Activated CD4-positive, alpha-beta T cell treated with anti-CD3 and anti-CD28 coated beads, Interleukin-2, amount 50 U/mL, for 16 hours (primary cell): ENCODE measurements around the gene IL1A.

Source experiments
- DNase-seq: peaks from one replicate; pipeline ENCODE4 v3.0.0-alpha.2; 2020

IL1A gene

DNA sequence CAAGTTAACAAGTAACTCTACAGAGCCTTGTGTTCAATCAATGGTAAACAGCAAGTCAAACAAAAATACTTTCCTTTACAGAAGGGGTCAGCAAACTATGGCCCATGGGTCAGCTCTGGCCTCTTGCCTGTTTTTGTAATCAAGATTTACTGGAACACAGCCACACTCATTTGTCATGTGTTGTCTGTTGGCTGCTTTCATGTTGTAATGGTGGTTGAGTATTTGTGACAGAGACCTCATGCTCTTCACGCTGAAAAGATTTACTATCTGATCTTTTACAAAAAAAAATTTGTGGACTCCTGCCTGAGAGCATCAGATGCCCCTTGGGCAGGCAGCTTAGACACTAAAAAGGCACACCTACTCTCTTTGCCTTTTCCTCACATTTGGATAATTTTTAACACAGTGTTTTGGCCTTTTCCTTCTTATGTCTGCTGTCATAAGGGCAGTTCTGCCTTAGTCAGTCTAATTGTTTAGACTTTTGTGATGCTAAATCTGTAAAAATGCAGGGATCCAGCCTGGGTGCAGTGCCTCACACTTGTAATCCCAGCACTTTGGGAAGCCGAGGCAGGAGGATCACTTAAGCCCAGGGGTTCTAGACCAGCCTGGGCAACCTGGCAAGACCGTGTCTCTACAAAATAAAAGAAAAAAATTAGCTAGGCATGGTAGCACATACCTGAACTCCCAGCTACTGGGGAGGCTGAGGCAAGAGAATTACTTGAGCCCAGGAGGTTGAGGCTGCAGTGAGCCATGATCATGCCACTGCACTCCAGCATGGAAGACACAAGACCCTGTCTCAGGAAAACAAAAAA is 34.0 kb upstream of the IL1A start:
- DNase-seq: no peak

DNA sequence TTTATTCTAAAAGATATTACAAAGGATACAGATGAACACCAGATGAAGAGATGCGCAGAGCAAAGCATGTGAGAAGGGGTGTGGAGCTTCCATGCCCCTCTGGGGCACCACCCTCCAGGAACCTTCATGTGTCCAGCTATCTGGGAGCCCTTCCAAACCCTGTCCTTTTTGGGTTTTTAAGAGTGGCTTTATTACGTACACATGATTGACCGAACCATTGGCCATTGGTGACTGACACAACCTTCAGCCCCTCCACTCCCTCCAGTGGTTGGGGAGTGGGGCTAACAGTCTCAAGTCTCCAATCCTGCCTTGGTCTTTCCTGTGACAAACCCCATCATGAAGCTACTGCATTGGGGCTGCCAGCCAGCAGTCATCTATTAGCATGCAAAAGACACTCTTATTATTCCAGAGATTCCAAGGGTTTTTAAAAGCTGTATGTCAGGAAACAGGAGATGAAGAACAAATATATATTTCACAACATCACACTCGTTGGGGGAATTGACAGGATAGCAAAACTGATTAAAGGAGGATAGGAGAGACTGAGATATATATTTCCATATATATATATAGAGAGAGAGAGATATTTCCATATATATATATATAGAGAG is 32.9 kb upstream of the IL1A start:
- DNase-seq: no peak

DNA sequence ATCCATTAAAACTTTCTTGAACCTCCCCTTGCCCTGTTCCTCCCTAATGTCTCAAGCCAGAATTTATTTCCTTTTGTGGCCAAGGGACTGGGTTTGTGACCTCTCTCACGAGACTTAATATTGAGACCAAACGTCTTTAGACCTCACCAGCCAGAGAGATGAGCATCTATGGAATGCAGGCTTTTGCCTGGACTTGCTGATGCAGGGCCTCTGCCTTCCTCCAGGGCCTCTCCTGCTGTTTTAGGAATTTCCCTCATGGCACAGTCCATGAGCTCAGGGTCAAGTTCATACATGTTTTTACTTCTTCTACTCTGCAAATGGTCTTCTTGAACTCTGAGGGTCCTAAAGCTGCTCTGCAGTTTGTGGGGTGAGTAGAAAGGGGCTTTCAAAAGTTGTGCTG is 30.0 kb upstream of the IL1A start:
- DNase-seq: no peak

GRCh38 chr2:112813280-112813966 is 29.1 kb upstream of the IL1A start:
- DNase-seq: no peak

DNA sequence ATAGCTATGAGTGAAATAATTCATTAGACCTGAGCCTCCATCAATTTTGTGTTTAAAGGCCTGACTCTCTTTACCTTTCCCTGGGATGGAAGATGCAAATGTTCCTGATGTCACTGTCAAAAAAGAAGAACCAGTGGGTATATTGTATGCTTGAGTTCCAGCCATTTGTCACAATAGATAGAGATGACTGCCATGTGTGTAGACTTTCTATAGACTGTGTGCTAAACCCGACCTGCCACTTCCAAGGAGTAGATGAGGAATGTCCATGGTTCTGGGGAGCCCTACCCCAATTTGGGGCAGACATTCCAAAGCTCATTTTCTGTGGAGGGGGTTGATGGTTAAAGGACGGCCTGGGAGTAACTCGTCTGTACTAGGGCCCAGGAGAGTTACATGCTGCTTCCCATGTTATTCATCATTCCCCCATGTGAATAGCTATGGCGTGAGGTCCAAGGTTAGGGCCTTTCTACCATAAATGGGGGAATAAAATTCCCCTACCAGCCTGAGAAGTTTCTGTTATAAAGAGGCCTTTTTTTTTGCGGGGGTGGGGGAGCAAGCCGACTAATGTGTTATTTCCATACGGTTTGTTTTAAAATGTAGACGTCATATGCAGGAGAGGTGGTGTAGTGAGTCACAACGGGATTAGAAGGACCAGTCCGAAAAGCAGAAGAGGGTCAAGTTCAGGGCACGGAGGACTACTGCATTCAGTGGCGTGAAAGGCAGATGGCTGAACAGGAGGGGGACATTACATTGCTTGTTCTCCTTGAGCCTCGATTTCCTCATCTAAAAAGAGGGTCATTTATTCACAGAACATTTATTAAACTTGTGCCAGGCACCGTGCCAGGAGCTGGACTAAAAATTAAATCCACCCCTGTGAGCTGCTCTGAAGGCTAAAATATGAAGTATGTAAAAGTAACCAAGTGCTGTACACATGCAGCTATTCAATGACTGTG is 28.3 kb upstream of the IL1A start:
- no peak for DNase-seq

DNA sequence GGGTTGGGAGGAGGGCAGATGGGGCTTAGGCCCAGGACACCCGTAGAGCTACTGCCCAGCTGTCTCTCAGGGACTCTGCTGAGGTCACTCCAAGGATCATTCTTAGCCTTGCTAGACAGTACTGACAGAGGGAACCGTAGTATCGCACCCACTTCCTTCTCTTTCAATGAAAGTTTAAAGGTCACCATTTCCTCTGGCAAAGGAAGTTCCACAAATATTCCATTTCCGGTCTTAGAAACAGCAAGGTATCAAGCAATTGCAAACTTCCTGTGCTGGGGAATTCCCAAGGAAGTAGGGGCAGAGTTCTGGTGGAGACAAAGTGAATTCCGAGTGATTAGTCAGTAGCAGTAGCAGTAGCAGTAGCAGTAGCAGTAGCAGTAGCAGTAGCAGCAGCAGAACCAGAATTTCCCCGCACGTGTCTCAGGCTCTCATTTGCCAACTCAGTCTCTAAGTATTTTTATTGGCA is 27.6 kb upstream of the IL1A start:
- DNase-seq: peak; percentile 44

GRCh38 chr2:112811276-112811831 is 27.1 kb upstream of the IL1A start:
- no peak for DNase-seq

- DNase-seq: no peak
These were observed 24.8 kb upstream of the IL1A start for GRCh38 chr2:112809112-112809511.

GRCh38 chr2:112807233-112807807 is 23.0 kb upstream of the IL1A start:
- no peak for DNase-seq

DNA sequence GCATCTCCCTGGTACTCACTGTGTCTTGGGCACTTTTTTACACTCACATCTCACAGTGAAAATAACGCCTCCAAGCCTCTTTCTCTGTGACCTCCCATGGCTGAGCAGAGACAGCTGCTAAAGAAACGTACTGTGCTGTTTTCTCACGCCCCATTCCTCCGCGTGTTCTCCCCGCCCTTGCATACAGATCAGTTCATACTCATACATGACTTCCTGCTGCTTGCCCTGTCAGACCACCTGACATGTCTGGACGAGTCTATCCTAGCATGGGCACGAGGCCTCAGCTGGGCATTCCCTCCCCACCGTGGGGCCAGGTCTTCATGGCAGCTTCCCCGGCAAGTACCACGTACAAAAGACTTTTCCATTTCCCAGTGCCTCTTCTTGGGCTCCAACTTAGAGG is 21.2 kb upstream of the IL1A start:
- DNase-seq: no peak

DNA sequence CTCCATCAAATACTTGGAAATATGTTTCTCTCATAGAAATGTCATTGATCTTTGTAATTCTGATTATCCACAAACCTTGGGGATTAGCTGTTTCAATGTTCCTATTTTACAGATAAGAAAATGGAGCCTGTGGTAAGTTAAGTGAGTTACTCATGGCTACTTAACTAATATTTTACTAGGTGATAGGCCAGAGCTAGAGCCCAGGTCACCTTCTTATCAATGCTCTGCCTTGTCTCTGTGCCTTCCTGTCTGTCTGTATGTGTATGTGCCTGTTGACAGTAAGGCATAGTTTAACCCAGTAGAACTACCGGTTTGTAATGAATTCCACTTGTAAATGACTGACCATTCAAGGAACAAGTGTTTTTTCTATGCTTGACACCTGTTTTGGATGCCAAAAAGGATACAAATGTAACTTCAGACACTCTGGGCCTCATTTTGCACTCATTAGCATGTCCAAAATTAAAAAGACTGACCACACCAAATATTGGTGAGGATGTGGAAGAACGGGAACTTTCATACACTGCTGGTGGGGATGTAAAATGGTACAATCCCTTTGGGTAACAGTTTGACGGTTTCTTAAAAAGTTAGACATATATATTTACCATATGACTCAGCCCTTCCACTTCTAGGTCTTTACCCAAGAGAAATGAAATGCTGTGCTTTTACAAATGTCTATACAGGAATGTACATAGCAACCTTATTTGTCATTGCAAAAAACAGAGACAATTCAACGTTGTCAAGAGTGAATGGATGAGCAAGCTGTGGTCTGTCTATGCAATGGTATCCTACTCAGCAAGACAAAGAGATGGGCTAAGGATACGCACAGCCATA is 19.6 kb upstream of the IL1A start:
- peak; percentile 69 for DNase-seq

GRCh38 chr2:112800881-112801583 is 16.7 kb upstream of the IL1A start:
- no peak for DNase-seq

DNA sequence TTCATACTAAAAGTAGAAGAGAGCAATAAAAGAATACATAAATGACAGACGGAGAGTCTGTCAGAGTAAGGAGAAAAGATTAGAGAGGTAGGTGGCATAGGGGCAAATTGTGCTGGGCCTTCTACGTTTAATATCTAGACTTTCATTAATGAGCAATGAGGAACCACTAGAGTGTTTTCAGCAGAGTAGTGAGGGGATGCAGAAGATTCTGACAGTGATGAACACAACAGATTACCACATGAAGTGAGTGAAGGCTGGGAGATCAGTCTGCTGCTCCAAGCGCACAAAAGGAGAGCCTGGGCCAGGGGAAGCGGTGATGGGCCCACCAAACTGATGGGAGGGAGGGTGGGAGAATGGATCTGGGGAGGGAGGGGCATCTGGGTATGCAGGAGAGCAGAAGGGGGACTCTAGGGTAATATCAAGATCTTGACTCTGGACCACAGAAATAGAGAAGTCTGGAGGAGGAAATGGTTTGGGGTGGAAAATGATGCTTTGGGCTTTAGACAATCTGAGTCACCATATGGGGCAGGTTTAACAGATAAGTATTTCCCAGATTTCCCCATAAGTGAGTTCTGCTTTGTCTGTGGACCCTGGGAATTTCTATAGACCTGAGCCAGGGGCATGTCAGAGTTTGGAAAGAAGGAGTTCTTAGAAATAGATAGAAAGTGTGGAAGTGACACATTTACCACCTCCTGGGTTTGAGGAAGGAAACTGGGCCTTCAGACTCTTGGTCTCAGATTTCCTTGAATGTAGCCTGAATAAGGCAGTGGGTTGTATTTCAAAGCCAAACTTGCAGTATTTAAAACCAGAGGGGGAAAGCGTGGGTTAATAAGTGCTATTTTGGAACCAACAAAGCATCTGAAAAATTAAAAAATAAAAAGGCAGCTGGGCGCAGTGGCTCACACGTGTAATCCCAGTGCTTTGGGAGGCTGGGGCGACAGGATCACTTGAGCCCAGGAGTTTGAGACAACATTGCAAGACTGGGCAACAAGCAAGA is 15.0 kb upstream of the IL1A start:
- DNase-seq: peak; percentile 42

- no peak for DNase-seq
These were observed 12.2 kb upstream of the IL1A start for GRCh38 chr2:112796486-112796885.

GRCh38 chr2:112795774-112796173 is 11.5 kb upstream of the IL1A start:
- peak; percentile 29 for DNase-seq

DNA sequence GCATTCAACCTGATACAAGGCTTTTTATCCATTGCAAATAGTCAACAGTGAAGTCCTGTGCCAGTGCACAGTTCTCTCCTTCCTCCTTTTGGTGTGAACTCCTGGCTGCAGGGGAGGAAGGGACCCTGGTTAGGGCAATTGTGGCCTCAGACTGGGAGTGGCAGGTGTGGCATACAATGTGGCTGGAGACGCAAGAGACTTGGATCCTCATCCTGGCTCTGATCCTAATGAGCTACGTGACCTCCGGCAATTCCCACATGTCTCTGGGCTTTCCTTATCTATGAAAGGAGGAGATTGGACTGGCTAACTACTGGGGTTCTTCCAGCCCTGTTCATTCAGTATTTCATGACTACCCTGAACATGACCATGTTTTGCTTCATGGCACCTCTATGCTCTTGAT is 10.5 kb upstream of the IL1A start:
- DNase-seq: no peak

- peak; percentile 89 for DNase-seq
These were observed 9.9 kb upstream of the IL1A start for GRCh38 chr2:112794131-112794733.

DNA sequence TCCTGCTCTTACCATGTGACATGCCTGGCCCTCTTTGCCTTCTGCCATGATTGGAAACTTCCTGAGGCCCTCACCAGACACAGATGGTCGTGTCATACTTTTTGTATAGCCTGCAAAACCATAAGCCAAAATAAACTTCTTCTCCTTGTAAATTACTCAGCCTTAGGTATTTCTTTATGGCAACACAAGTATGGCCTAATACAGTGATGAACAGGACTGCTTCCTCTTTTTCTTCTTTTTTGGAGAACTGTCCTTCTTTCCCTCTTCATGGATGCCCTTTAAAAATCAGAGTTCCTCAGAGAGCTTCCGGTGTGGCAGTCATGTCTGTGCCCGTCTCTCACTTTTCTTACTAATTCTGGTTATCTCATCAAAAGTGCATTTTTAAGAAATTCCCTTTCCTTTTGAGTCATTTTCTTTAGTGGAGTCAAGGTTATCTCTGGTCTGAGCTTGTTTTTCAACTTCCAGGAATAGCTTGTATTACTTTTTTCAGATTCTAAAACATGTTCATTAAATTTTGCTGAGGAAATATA is 9.2 kb upstream of the IL1A start:
- DNase-seq: peak; percentile 67
